ENCODE data around the gene ADCYAP1R1.

GRCh38 chr7:31087351-31087750, 35.2 kb downstream of the ADCYAP1R1 start:
- TF ChIP-seq, protein P1, sequence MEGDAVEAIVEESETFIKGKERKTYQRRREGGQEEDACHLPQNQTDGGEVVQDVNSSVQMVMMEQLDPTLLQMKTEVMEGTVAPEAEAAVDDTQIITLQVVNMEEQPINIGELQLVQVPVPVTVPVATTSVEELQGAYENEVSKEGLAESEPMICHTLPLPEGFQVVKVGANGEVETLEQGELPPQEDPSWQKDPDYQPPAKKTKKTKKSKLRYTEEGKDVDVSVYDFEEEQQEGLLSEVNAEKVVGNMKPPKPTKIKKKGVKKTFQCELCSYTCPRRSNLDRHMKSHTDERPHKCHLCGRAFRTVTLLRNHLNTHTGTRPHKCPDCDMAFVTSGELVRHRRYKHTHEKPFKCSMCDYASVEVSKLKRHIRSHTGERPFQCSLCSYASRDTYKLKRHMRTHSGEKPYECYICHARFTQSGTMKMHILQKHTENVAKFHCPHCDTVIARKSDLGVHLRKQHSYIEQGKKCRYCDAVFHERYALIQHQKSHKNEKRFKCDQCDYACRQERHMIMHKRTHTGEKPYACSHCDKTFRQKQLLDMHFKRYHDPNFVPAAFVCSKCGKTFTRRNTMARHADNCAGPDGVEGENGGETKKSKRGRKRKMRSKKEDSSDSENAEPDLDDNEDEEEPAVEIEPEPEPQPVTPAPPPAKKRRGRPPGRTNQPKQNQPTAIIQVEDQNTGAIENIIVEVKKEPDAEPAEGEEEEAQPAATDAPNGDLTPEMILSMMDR (IDR thresholded peaks at IDR 0.05) = no peak
- TF ChIP-seq POLR2A (IDR thresholded peaks at IDR 0.05) = no peak
